ENCODE results near the gene VPS39.

The VPS39 gene

DNA sequence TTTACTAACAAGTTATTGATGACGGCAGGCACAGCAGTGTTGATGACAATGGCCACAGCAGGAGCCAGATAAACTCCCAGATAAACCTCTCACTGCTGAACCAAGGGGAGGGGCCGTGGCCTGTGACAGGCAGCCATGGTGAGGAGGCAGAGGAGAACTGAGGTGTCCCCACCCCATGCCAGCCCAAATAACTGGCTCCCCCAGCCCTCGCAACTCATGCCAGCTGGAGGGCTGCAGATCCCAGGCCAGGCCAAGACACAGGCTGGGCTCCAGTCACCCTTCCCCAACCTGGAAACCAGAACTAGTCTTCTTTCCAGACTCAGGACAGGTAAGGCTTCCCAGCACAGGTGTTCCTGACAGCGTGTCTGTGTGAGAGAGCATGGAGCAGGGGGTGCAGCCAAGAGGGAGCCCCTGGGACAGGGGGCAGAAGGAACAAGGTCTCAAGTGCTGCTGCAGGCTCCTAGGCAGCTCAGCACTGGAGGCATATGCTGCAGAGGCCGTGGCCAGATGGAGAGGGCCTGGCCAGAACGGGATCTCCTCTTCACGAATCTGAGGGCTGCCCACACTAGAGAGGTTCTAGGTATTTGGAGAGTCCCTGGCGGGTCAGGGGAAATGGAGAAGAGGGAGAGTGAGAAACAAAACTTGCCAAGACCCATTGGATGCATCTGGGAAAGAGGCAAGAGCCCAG lies 67.6 kb downstream of the VPS39 start (continued):
- TF ChIP-seq ZNF302 (tag by site-specific recombination; IDR thresholded peaks at IDR 0.05; ENCODE audit: low read depth): no peak

DNA sequence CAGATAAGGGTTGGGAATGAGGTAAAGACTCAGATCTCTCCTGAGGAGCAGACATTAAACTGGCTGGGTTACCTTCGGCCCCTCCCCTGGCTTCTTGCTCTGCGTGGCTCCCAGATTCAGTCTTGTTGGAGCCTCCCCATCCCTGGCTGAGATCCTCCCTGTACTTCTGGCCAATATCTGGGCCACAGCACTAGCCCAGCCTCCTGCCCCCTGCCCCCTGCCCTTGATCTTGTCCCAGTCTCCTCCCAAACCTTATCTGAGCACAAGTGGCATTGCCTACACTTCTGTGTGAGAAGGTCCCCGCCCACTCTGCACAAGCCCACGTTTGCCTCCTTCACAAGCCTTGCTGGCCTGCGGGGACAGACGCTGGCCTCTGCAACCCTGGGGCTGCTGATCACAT lies 68.5 kb downstream of the VPS39 start:
- ChIA-PET POLR2A (no interaction called here), CTCF (interaction anchor here (0.6 to 2.3 kb wide), 4 partner anchors 9 to 235 kb away, joined by 3 to 7 read pairs (median 5); no protein-coding TSS in a partner anchor)
- no peaks in the 10 kb centered on the region for H3K4me1 ChIP-seq (ENCODE audit: control insufficient read depth, insufficient read depth, low read length)
- TF ChIP-seq ZNF707 (tag by site-specific recombination; IDR thresholded peaks at IDR 0.05): no peak
- peak; percentile 35; the same call in 1 of the 2 replicates for TF ChIP-seq ZFHX2 (tag by site-specific recombination; conservative IDR thresholded peaks at IDR 0.05)
- no peak for TF ChIP-seq ZNF174 (tag by site-specific recombination; IDR thresholded peaks at IDR 0.05)
- no peak for TF ChIP-seq BCL11B (tag by site-specific recombination; IDR thresholded peaks at IDR 0.05; ENCODE audit: low read depth)
- TF ChIP-seq ZNF843 (tag by site-specific recombination; IDR thresholded peaks at IDR 0.05): no peak
- no peak for TF ChIP-seq ZNF354C (tag by site-specific recombination; IDR thresholded peaks at IDR 0.05; ENCODE audit: borderline replicate concordance, low read depth)
- TF ChIP-seq SALL2 (tag by site-specific recombination; IDR thresholded peaks at IDR 0.05; ENCODE audit: borderline replicate concordance): no peak
- no peak for TF ChIP-seq IKZF3 (tag by site-specific recombination; IDR thresholded peaks at IDR 0.05)
- peak; percentile 61 for TF ChIP-seq EGR2 (tag by site-specific recombination; IDR thresholded peaks at IDR 0.05; ENCODE audit: low read depth)
- TF ChIP-seq KLF8 (tag by site-specific recombination; IDR thresholded peaks at IDR 0.05): no peak
- TF ChIP-seq, protein P1, sequence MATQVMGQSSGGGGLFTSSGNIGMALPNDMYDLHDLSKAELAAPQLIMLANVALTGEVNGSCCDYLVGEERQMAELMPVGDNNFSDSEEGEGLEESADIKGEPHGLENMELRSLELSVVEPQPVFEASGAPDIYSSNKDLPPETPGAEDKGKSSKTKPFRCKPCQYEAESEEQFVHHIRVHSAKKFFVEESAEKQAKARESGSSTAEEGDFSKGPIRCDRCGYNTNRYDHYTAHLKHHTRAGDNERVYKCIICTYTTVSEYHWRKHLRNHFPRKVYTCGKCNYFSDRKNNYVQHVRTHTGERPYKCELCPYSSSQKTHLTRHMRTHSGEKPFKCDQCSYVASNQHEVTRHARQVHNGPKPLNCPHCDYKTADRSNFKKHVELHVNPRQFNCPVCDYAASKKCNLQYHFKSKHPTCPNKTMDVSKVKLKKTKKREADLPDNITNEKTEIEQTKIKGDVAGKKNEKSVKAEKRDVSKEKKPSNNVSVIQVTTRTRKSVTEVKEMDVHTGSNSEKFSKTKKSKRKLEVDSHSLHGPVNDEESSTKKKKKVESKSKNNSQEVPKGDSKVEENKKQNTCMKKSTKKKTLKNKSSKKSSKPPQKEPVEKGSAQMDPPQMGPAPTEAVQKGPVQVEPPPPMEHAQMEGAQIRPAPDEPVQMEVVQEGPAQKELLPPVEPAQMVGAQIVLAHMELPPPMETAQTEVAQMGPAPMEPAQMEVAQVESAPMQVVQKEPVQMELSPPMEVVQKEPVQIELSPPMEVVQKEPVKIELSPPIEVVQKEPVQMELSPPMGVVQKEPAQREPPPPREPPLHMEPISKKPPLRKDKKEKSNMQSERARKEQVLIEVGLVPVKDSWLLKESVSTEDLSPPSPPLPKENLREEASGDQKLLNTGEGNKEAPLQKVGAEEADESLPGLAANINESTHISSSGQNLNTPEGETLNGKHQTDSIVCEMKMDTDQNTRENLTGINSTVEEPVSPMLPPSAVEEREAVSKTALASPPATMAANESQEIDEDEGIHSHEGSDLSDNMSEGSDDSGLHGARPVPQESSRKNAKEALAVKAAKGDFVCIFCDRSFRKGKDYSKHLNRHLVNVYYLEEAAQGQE (tag by site-specific recombination; IDR thresholded peaks at IDR 0.05): no peak
- TF ChIP-seq ZNF514 (tag by site-specific recombination; IDR thresholded peaks at IDR 0.05): no peak
- no peak for TF ChIP-seq ZFP37 (tag by site-specific recombination; IDR thresholded peaks at IDR 0.05)
- no peaks in the 10 kb centered on the region for H3K9me3 ChIP-seq (ENCODE audit: control insufficient read depth, insufficient read depth, low read depth, low read length)
- H3K4me3 ChIP-seq (ENCODE audit: low read depth, low read length): no peak overlapping the region
- H3K36me3 ChIP-seq (ENCODE audit: control insufficient read depth in 2 of 2, insufficient read depth in 1 of 2, low read length in 2 of 2): no peaks in the 10 kb centered on the region
- no peak overlapping the region for H3K27ac ChIP-seq (ENCODE audit: extremely low read depth, low read depth, low read length)

DNA sequence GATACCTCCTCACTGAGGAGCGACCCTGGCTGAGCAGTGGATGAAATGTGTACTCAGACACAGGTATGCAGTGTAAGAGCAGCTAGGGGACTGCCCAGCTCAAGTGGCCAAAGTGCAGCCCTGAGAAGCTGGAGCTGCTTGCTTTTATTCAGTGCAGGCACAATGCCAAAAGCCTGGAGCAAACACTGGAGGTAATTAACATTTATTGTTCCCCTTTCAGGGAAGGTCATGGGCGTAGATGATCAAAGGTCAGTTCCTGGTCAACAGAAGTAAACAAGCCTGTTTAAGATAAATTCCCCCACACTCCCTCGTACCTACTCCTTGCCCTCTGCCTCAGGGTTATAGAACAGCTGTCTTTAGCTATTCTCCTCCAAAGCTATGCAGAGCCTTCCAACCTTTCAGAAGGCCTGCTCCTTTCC lies 69.1 kb downstream of the VPS39 start:
- ChIA-PET CTCF (interaction anchor here (0.6 to 2.9 kb wide), 11 partner anchors 9 to 234 kb away, joined by 3 to 18 read pairs (median 7); no protein-coding TSS in a partner anchor), POLR2A (no interaction called here)
- TF ChIP-seq ZNF626 (tag by site-specific recombination; IDR thresholded peaks at IDR 0.05): no peak
- TF ChIP-seq KLF9 (tag by site-specific recombination; IDR thresholded peaks at IDR 0.05; ENCODE audit: low read depth): no peak
- no peak for TF ChIP-seq ZNF311 (tag by site-specific recombination; IDR thresholded peaks at IDR 0.05; ENCODE audit: borderline replicate concordance)
- no peak for TF ChIP-seq ZNF394 (tag by site-specific recombination; IDR thresholded peaks at IDR 0.05; ENCODE audit: borderline replicate concordance)
- TF ChIP-seq ZNF169 (tag by site-specific recombination; IDR thresholded peaks at IDR 0.05): no peak
- TF ChIP-seq SETDB1 (IDR thresholded peaks at IDR 0.05; ENCODE audit: insufficient read length, low read length): peak; percentile 70
- TF ChIP-seq TRIM28 (IDR thresholded peaks at IDR 0.05; ENCODE audit: borderline replicate concordance, low read length): peak; percentile 92; the same call in 1 of the 2 replicates
- no peak for TF ChIP-seq ZBTB20 (tag by site-specific recombination; IDR thresholded peaks at IDR 0.05)
- no peak for TF ChIP-seq ZNF571 (tag by site-specific recombination; IDR thresholded peaks at IDR 0.05)
- TF ChIP-seq ZNF266 (tag by site-specific recombination; IDR thresholded peaks at IDR 0.05; ENCODE audit: low read depth): no peak
- Histone ChIP-seq H3K36me3 (ENCODE audit: control insufficient read depth in 2 of 2, insufficient read depth in 1 of 2, low read length in 2 of 2) (no peaks in the 10 kb centered on the region), H3K4me1 (ENCODE audit: control insufficient read depth, insufficient read depth, low read length) (no peaks in the 10 kb centered on the region), H3K9me3 (ENCODE audit: control insufficient read depth, insufficient read depth, low read depth, low read length) (no peaks in the 10 kb centered on the region), H3K4me3 (ENCODE audit: low read depth, low read length) (no peak overlapping the region), H3K27ac (ENCODE audit: extremely low read depth, low read depth, low read length) (no peak overlapping the region)
